Heart left ventricle (tissue), 16 donors: ENCODE measurements around the gene MTRFR. TPM values are rescaled to one million over a fixed set of nuclear protein-coding genes. Genes with fewer than 3 reads are reported as not detected.
A peak's percentile ranks its signal among the peaks of the same experiment; 100 is the strongest.
"Not testable (repeated sequence)": the region's sequence is repeated elsewhere in the genome, so short reads cannot be mapped to it uniquely, and the experiment has no call there.

Source experiments
- ATAC-seq, 4 donors: fragments of 200-7000 bp; cut with Tn5 transposase; one replicate each; pipeline ENCODE4 v1.9.1; 2020 to 2022; ENCODE audit warnings: moderate library complexity in 4 of 4, mild to moderate bottlenecking in 3 of 4, moderate number of reproducible peaks in 1 of 4
- DNase-seq, 5 donors: peaks; one replicate each; pipeline ENCODE4 v3.0.0-alpha.2; 2020
- H3K27ac ChIP-seq, 12 donors: fragments of 200-600 bp; sonication (generic) in 4 of 12; one replicate each; pipeline versions ENCODE4 v1.5.0 to v1.8.0; 2016 to 2022; ENCODE audit warnings: mild to moderate bottlenecking in 2 of 12
- H3K27me3 ChIP-seq, 9 donors: fragments of 200-600 bp; sonication (generic) in 2 of 9; one replicate each; pipeline versions ENCODE4 v1.5.1 to v1.8.0; 2016 to 2022; ENCODE audit warnings: mild to moderate bottlenecking in 3 of 9
- H3K36me3 ChIP-seq, 9 donors: fragments of 200-600 bp; sonication (generic) in 2 of 9; one replicate each; pipeline versions ENCODE4 v1.5.0 to v1.8.0; 2018 to 2022; ENCODE audit warnings: mild to moderate bottlenecking in 2 of 9
- H3K4me1 ChIP-seq, 12 donors: fragments of 200-600 bp; sonication (generic) in 4 of 12; one replicate each; pipeline versions ENCODE4 v1.5.0 to v1.8.0; 2016 to 2022; ENCODE audit warnings: mild to moderate bottlenecking in 3 of 12
- H3K4me3 ChIP-seq, 12 donors: fragments of 200-600 bp; sonication (generic) in 4 of 12; one replicate each; pipeline versions ENCODE4 v1.5.0 to v1.8.0; 2017 to 2022; ENCODE audit warnings: mild to moderate bottlenecking in 9 of 12, moderate library complexity in 4 of 12
- H3K9me3 ChIP-seq, 12 donors: fragments of 200-600 bp; sonication (generic) in 4 of 12; one replicate each; pipeline versions ENCODE4 v1.5.0 to v1.8.0; 2016 to 2022; ENCODE audit warnings: mild to moderate bottlenecking in 1 of 12
- POLR2A ChIP-seq, 2 donors: fragments of 450-650 bp; IDR thresholded peaks; one replicate each; pipeline ENCODE4 v1.6.1; 2017; ENCODE audit warnings: antibody characterized with exemption in 2 of 2, mild to moderate bottlenecking in 2 of 2, moderate library complexity in 2 of 2
- WGBS, 4 donors: extraction: QIAGEN DNeasy Blood & Tissue Kit in 2 of 4; methylation state at CpG; one replicate each; pipeline versions ENCODE4 v1.1.5 to v1.1.7; 2013 to 2018; 5-methylcytosine and 5-hydroxymethylcytosine counted together
- intact Hi-C, 10 donors: fragments of 100-400 bp; cut with DNase I; formaldehyde crosslinking; loops; one replicate each; pipeline versions ENCODE4 v1.11.1 to v1.14.2; 2022
- polyA plus RNA-seq, 2 donors: library from polyadenylated mRNA; stranded (reverse); fragments of 200-250 nt; gene quantifications; one replicate each; pipeline ENCODE4 v1.2.3, GENCODE V29; 2013
- total RNA-seq, 9 donors: library from RNA; depleted of rRNA in 2 of 9; stranded (reverse); fragments of >200 nt in 2 of 9; fragmentation: NEBNext Ultra II Directional in 3 of 9; extraction: Animal tissue kit (Norgen Biotek cat#: 25700) in 3 of 9; gene quantifications; one replicate each; pipeline versions ENCODE4 v1.1.0 to v1.2.4, GENCODE V29; 2016 to 2023
- TF ChIP-seq, protein P1 (sequence below), 12 donors: fragments of 200-600 bp; sonication (generic) in 4 of 12; IDR thresholded peaks; one replicate each; pipeline versions ENCODE4 v1.5.0 to v1.8.0; 2018 to 2022; ENCODE audit warnings: antibody characterized with exemption in 12 of 12, mild to moderate bottlenecking in 5 of 12
- donor health status: ischemic (EF 13 %, LVEDD 7.1; RV severe dilation, severe dysfunction).
- donor health status: healthy with polysubstance abuse.
- donor health status: DM: no; HTN: yes; CAD: no.
- donor health status: DM: no; HTN: no; CAD: no.
- donor health status: ischemic (EF 25% LVEDD 6.9; RV normal size, moderate dysfunction).
- donor health status: ischemic (EF 25% LVEDD 5.7; RV mildly dilated, moderate dysfunction).
- donor health status: healthy.
- donor health status: DM: yes; HTN: yes; CAD: no.
- donor health status: ischemic (EF 35%, LVEDD 5.7; RV mildly dilated, moderate dysfunction).
- donor health status: nonischemic (EF 11% LVEDD 7.7; RV severe dilation, severe dysfunction).
- donor health status: DM: yes; HTN: yes; CAD: no.
- donor health status: PGD.
- donor health status: ischemic (EF 29% LVEDD 5.4; RV normal size, mild dysfunction).
- donor health status: nonischemic (EF 23%, LVEDD 6.1; RV moderate dilation, normal function).

MTRFR gene
- total and polyA plus RNA-seq, 11 donors, result 7.9 to 16.0 (median 11.8) TPM

DNA sequence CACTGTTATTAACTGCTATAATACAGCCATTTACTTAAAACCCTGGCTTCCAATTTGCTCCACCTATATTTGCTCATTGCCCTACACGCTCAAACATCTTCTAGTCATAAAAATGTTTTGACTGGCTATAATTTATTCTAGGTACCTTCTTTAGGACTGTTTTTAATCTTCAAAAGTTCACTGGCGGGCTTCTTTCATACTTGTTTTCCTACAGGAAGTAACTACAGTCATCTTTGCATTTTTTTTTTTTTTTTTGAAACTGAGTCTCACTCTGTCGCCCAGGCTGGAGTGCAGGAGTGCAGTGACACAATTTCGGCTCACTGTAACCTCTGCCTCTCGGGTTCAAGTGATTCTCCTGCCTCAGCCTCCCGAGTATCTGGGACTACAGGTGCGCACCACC lies 32.8 kb upstream of the MTRFR start:
- no peak for DNase-seq
- Histone ChIP-seq H3K27me3 (no peaks in the 10 kb centered on the region), H3K27ac (no peak overlapping the region), H3K36me3 (peaks cover 0 to 90% (median 66%) of the 10 kb centered on the region in 9 donors), H3K9me3 (no peaks in the 10 kb centered on the region), H3K4me3 (no peak overlapping the region), H3K4me1 (no peaks in the 10 kb centered on the region)
- 92 to 96% (median 94%) methylated on average over 7 of the region's 7 CpGs for WGBS, 4 donors
- intact Hi-C loops, result no loop called here
- no peak for ATAC-seq
- no peak for TF ChIP-seq POLR2A (IDR thresholded peaks at IDR 0.05)
- TF ChIP-seq, protein P1, sequence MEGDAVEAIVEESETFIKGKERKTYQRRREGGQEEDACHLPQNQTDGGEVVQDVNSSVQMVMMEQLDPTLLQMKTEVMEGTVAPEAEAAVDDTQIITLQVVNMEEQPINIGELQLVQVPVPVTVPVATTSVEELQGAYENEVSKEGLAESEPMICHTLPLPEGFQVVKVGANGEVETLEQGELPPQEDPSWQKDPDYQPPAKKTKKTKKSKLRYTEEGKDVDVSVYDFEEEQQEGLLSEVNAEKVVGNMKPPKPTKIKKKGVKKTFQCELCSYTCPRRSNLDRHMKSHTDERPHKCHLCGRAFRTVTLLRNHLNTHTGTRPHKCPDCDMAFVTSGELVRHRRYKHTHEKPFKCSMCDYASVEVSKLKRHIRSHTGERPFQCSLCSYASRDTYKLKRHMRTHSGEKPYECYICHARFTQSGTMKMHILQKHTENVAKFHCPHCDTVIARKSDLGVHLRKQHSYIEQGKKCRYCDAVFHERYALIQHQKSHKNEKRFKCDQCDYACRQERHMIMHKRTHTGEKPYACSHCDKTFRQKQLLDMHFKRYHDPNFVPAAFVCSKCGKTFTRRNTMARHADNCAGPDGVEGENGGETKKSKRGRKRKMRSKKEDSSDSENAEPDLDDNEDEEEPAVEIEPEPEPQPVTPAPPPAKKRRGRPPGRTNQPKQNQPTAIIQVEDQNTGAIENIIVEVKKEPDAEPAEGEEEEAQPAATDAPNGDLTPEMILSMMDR (IDR thresholded peaks at IDR 0.05), result no peak

DNA sequence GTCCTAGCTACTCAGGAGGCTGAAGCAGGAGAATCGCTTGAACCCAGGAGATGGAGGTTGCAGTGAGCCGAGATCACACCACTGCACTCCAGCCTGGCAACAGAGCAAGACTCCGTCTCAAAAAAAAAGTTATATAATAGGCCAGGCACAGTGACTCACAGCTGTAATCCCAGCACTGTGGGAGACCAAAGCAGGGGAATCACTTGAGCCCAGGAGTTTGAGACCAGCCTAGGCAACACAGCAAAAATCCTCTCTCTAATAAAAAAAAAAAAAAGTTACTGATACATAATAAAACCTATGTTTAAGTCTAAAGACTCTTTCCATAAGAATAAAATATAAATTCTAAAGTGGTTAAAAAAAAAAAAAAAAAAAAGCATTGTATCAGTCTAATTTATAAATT lies 26.4 kb upstream of the MTRFR start:
- H3K9me3 ChIP-seq, ATAC-seq, H3K4me1 ChIP-seq, DNase-seq, intact Hi-C loops, H3K4me3 ChIP-seq, H3K27me3 ChIP-seq, H3K27ac ChIP-seq: not testable (repeated sequence)
- 71 to 78% (median 77%) methylated on average over 3 of the region's 3 CpGs for whole genome bisulfite sequencing, 4 donors
- H3K36me3 ChIP-seq, result peaks cover 0 to 98% (median 85%) of the 10 kb centered on the region in 9 donors

DNA sequence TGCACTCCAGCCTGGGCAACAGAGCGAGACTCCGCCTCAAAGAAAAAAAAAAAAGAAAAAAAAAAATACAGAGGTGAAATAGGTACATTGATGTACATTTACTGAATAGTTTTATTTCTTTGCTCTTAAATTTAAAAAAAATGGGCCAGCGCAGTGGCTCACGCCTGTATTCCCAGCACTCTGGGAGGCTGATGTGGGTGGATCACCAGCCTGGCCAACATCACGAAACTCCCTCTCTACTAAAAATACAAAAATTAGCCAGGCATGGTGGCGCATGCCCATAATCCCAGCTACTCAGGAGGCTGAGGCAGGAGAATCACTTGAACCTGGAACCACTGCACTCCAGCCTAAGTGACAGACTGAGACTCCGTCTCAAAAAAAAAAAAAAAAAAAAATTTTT lies 25.4 kb upstream of the MTRFR start:
- H3K27ac ChIP-seq, H3K27me3 ChIP-seq, H3K4me1 ChIP-seq, intact Hi-C loops, ATAC-seq, DNase-seq, H3K4me3 ChIP-seq, H3K9me3 ChIP-seq: not testable (repeated sequence)
- 93 to 97% (median 96%) methylated on average over 7 of the region's 7 CpGs for WGBS, 4 donors
- H3K36me3 ChIP-seq, result peaks cover 0 to 94% (median 81%) of the 10 kb centered on the region in 9 donors

DNA sequence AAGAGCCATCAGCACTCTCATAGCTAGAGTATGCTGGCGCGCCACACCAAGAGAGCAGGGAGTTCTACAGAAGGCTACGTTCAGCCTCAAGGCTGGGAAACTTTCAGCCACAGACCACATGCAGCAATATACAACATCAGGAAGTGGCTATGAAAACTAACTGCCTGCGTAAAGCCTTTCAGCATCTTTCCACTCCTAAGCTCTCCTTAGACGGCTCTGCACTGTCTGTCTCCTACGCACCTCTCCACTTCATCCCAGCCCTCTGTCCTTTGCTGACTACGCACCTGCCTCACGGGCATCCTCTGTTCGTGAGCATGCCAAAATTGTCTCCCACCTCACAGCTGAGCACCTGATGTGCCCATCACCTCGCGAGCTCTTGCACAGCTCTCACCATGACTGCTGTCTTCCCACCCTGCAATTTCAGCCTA lies 10.0 kb upstream of the MTRFR start:
- Histone ChIP-seq H3K36me3 (peaks cover 0 to 69% (median 56%) of the 10 kb centered on the region in 9 donors), H3K27me3 (no peaks in the 10 kb centered on the region), H3K9me3 (no peaks in the 10 kb centered on the region), H3K4me1 (peaks cover 0 to 7% (median 0%) of the 10 kb centered on the region in 12 donors), H3K27ac (peak overlapping the region in 1 of 12 donors; percentile 64), H3K4me3 (no peak overlapping the region)
- no peak for ATAC-seq
- TF ChIP-seq, protein P1 (IDR thresholded peaks at IDR 0.05), result no peak
- no peak for TF ChIP-seq POLR2A (IDR thresholded peaks at IDR 0.05)
- intact Hi-C loops, result no loop called here
- WGBS, 4 donors, result 89 to 95% (median 91%) methylated on average over 11 of the region's 11 CpGs
- DNase-seq, result no peak

DNA sequence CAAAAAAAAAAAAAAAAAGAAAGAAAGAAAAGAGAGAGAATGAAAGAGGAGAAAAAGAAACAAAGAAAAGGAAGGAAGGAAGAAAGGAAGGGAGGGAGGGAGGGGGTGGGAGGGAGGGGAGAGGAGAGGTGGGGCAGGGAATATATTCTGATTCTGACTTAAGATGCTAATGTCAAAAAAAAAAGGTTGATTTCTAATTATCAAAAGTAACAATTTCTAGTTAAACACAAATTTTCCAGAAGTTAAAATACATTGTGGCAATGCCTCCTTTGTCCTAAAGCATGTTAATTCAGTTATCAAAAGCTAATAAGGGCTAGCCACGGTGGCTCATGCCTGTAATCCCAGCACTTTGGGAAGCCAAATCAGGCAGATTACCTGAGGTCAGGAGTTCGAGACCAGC lies 7.8 kb upstream of the MTRFR start:
- 79 to 85% (median 81%) methylated on average over 2 of the region's 2 CpGs for WGBS, 4 donors
- Histone ChIP-seq H3K36me3 (peaks cover 0 to 49% (median 37%) of the 10 kb centered on the region in 9 donors), H3K27me3 (no peaks in the 10 kb centered on the region), H3K27ac (no peak overlapping the region), H3K9me3 (no peaks in the 10 kb centered on the region), H3K4me1 (peaks cover 0 to 23% (median 0%) of the 10 kb centered on the region in 12 donors), H3K4me3 (no peak overlapping the region)
- ATAC-seq, result no peak
- intact Hi-C loops, result no loop called here
- TF ChIP-seq POLR2A (IDR thresholded peaks at IDR 0.05), result no peak
- TF ChIP-seq, protein P1 (IDR thresholded peaks at IDR 0.05), result no peak
- no peak for DNase-seq
